Endothelial cell of hepatic sinusoid (primary cell): ENCODE results near the gene VANGL1.

Experiments used
- in situ Hi-C: cut with HindIII; loops from 2 replicates; pipeline ENCODE4 v1.10.0; 2017; ENCODE audit warnings: low sequenced_read_pairs

VANGL1 gene

GRCh38 chr1:115643225-115643624, 1.5 kb downstream of the VANGL1 start:
- in situ Hi-C loops: no loop called here

- in situ Hi-C loops: no loop called here
Observed at GRCh38 chr1:115643666-115644065, 1.9 kb downstream of the VANGL1 start.

- in situ Hi-C loops: no loop called here
Observed at GRCh38 chr1:115644109-115644508, 2.3 kb downstream of the VANGL1 start.

- in situ Hi-C loops: no loop called here
Observed at GRCh38 chr1:115647047-115647446, 5.3 kb downstream of the VANGL1 start.

- in situ Hi-C loops: no loop called here
Observed at GRCh38 chr1:115647507-115647906, 5.7 kb downstream of the VANGL1 start.

GRCh38 chr1:115647919-115648650, 6.3 kb downstream of the VANGL1 start:
- in situ Hi-C loops: no loop called here

GRCh38 chr1:115648717-115649691, 7.2 kb downstream of the VANGL1 start:
- in situ Hi-C loops: no loop called here

- in situ Hi-C loops: no loop called here
Observed at GRCh38 chr1:115649964-115650363, 8.2 kb downstream of the VANGL1 start.

GRCh38 chr1:115650961-115651360, 9.2 kb downstream of the VANGL1 start:
- in situ Hi-C loops: no loop called here

GRCh38 chr1:115651391-115651790, 9.6 kb downstream of the VANGL1 start:
- in situ Hi-C loops: no loop called here

GRCh38 chr1:115652236-115652788, 10.5 kb downstream of the VANGL1 start:
- in situ Hi-C loops: no loop called here

- in situ Hi-C loops: no loop called here
Observed at GRCh38 chr1:115654125-115654524, 12.4 kb downstream of the VANGL1 start.

GRCh38 chr1:115654663-115655305, 13.0 kb downstream of the VANGL1 start:
- in situ Hi-C loops: no loop called here

- in situ Hi-C loops: no loop called here
Observed at GRCh38 chr1:115655306-115655663, 13.5 kb downstream of the VANGL1 start.

GRCh38 chr1:115655916-115656315, 14.1 kb downstream of the VANGL1 start:
- in situ Hi-C loops: no loop called here

GRCh38 chr1:115656461-115657077, 14.8 kb downstream of the VANGL1 start:
- in situ Hi-C loops: no loop called here

- in situ Hi-C loops: no loop called here
Observed at GRCh38 chr1:115658646-115659045, 16.9 kb downstream of the VANGL1 start.

GRCh38 chr1:115660151-115660550, 18.4 kb downstream of the VANGL1 start:
- in situ Hi-C loops: loop anchor here (5.0 kb wide), 1 partner anchor 52 kb away; no protein-coding TSS in a partner anchor

- in situ Hi-C loops: loop anchor here (5.0 kb wide), 1 partner anchor 51 kb away; no protein-coding TSS in a partner anchor
Observed at GRCh38 chr1:115661157-115661556, 19.4 kb downstream of the VANGL1 start.

- in situ Hi-C loops: no loop called here
Observed at GRCh38 chr1:115665319-115666096, 23.7 kb downstream of the VANGL1 start.
